Measurements from ENCODE around the gene SUMO4. TPM values are rescaled to one million over a fixed set of nuclear protein-coding genes. Genes with fewer than 3 reads are reported as not detected.

The SUMO4 gene
- total RNA-seq: 1.8 and 2.4 TPM in 2 replicates
- long read RNA-seq: 0 reads

DNA sequence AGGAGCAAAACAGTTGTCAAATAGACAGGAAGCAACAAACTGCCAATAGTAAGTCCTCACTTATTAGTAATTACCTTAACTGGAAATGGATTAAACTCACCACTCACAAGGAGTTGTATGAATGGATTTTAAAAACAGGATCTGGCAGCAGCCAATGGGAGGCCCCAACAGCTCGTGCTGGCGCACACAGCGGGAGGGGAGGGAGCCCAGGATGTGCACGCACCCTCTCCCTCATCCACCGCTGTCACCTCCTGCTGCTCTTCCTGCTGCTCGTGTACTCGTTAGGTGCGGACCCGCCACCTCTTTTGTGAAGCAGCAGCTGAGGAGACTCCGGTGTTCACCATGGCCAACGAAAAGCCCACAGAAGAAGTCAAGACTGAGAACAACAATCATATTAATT, at the start of gene SUMO4:
SUMO4 (plus strand) TSS at position 213 of the 400 bp plus-strand sequence; CDS start at position 343, 130 bp downstream.
- peaks cover 57% of the 10 kb centered on the region for H3K36me3 Mint-ChIP-seq (ENCODE audit: low read depth)
- TF ChIP-seq, protein P1, sequence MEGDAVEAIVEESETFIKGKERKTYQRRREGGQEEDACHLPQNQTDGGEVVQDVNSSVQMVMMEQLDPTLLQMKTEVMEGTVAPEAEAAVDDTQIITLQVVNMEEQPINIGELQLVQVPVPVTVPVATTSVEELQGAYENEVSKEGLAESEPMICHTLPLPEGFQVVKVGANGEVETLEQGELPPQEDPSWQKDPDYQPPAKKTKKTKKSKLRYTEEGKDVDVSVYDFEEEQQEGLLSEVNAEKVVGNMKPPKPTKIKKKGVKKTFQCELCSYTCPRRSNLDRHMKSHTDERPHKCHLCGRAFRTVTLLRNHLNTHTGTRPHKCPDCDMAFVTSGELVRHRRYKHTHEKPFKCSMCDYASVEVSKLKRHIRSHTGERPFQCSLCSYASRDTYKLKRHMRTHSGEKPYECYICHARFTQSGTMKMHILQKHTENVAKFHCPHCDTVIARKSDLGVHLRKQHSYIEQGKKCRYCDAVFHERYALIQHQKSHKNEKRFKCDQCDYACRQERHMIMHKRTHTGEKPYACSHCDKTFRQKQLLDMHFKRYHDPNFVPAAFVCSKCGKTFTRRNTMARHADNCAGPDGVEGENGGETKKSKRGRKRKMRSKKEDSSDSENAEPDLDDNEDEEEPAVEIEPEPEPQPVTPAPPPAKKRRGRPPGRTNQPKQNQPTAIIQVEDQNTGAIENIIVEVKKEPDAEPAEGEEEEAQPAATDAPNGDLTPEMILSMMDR (conservative IDR thresholded peaks at IDR 0.05): no peak

DNA sequence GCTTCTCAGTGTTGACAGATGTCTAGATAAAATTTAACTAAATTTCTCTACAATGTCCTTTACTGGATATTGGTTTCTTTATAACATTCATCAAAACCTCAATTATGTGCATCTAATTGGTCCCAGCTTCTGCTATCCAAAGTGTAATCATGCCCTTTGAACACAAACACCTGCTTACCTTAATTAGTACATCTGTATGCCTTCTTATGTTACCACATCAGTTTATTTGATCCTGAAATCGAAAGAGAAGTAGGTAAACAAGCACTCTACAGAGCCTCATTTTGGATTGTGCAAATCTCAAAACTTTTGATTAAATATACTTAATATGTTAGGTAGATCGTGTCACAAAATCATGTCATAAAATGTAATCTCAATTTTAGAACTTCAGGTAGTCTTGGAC, 46.1 kb upstream of the SUMO4 start:
- TF ChIP-seq, protein P1 (conservative IDR thresholded peaks at IDR 0.05): no peak
- no peaks in the 10 kb centered on the region for H3K36me3 Mint-ChIP-seq (ENCODE audit: low read depth)
- no peak overlapping the region for H3K27ac Mint-ChIP-seq (ENCODE audit: unreplicated experiment)
- H3K4me3 Mint-ChIP-seq: no peak overlapping the region
- DNase-seq (ENCODE audit: low read depth, low spot score): no peak
- H3K27me3 Mint-ChIP-seq (ENCODE audit: low read depth): no peaks in the 10 kb centered on the region
- peaks cover 3% of the 10 kb centered on the region for H3K4me1 Mint-ChIP-seq
- no peaks in the 10 kb centered on the region for H3K9me3 Mint-ChIP-seq

More for the DNA sequence above, at the start of gene SUMO4:
- no peak for DNase-seq (ENCODE audit: low read depth, low spot score)
- Mint-ChIP-seq H3K27ac (ENCODE audit: unreplicated experiment) (no peak within 1 kb of the TSS), H3K4me1 (no peaks in the 10 kb centered on the region), H3K27me3 (ENCODE audit: low read depth) (no peaks in the 10 kb centered on the region), H3K4me3 (no peak within 1 kb of the TSS), H3K9me3 (no peaks in the 10 kb centered on the region)

- Mint-ChIP-seq H3K36me3 (ENCODE audit: low read depth) (peaks cover 4% of the 10 kb centered on the region), H3K9me3 (no peaks in the 10 kb centered on the region), H3K4me1 (no peaks in the 10 kb centered on the region), H3K4me3 (no peak overlapping the region), H3K27ac (ENCODE audit: unreplicated experiment) (no peak overlapping the region), H3K27me3 (ENCODE audit: low read depth) (no peaks in the 10 kb centered on the region)
- TF ChIP-seq, protein P1 (conservative IDR thresholded peaks at IDR 0.05): no peak
- DNase-seq (ENCODE audit: low read depth, low spot score): no peak
Measured at GRCh38 chr6:149356081-149356750, 43.8 kb upstream of the SUMO4 start.

- DNase-seq (ENCODE audit: low read depth, low spot score): no peak
- Mint-ChIP-seq H3K27ac (ENCODE audit: unreplicated experiment) (no peak overlapping the region), H3K27me3 (ENCODE audit: low read depth) (no peaks in the 10 kb centered on the region), H3K36me3 (ENCODE audit: low read depth) (peaks cover 6% of the 10 kb centered on the region), H3K4me3 (no peak overlapping the region), H3K9me3 (no peaks in the 10 kb centered on the region), H3K4me1 (no peaks in the 10 kb centered on the region)
- TF ChIP-seq, protein P1 (conservative IDR thresholded peaks at IDR 0.05): no peak
Measured at GRCh38 chr6:149357726-149358538, 42.1 kb upstream of the SUMO4 start.

DNA sequence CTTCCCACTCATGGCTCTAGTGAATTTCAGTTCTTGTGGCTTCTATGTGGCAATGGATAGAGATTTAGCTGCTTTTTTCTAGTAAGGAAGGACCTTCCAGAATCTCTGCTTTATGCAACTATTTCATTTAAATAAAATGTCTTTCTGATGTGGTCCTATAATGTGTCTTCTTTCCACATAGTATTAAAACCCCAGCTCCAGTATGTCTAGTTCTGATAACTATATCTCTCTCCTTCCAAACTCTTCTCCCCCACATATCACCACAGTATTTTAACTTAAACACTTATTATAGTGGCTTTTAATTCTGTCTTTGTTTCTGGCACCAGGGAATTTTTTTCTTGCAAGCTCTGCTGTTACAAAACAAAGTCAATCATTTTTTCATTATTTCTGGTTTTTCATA, 40.6 kb upstream of the SUMO4 start:
- Mint-ChIP-seq H3K27me3 (ENCODE audit: low read depth) (no peaks in the 10 kb centered on the region), H3K9me3 (no peaks in the 10 kb centered on the region), H3K4me3 (no peak overlapping the region), H3K4me1 (peaks cover 7% of the 10 kb centered on the region), H3K27ac (ENCODE audit: unreplicated experiment) (no peak overlapping the region), H3K36me3 (ENCODE audit: low read depth) (peaks cover 6% of the 10 kb centered on the region)
- no peak for DNase-seq (ENCODE audit: low read depth, low spot score)
- TF ChIP-seq, protein P1 (conservative IDR thresholded peaks at IDR 0.05): no peak
